HEK293T (cell line): Measurements from ENCODE around the gene NDUFB8.

Experiments
- BHLHE40 ChIP-seq: fragments of 450-650 bp; IDR thresholded peaks from 2 replicates; pipeline ENCODE4 v1.6.1; 2016; ENCODE audit warnings: mild to moderate bottlenecking, moderate library complexity, borderline replicate concordance
- FOXA1 ChIP-seq: fragments of 450-650 bp; IDR thresholded peaks from 2 replicates; pipeline ENCODE4 v1.6.1; 2016; ENCODE audit warnings: mild to moderate bottlenecking
- FOXK2 ChIP-seq: fragments of 450-650 bp; IDR thresholded peaks from 2 replicates; pipeline ENCODE4 v1.6.1; 2016; ENCODE audit warnings: mild to moderate bottlenecking
- LEF1 ChIP-seq: fragments of 450-650 bp; IDR thresholded peaks from 2 replicates; pipeline ENCODE4 v1.6.1; 2017; ENCODE audit warnings: mild to moderate bottlenecking, borderline replicate concordance
- SUZ12 ChIP-seq: fragments of 450-650 bp; IDR thresholded peaks from 2 replicates; pipeline ENCODE4 v1.6.1; 2016; ENCODE audit warnings: mild to moderate bottlenecking

- TF ChIP-seq BHLHE40 (no peak), LEF1 (no peak), SUZ12 (no peak), FOXA1 (no peak), FOXK2 (no peak)
Measured at GRCh38 chr10:100510533-100511308, 18.9 kb downstream of the NDUFB8 start.
